Germinal center (tissue), 1 donor: Measurements from ENCODE around the gene MAGOHB.
"Not testable (repeated sequence)": the region's sequence is repeated elsewhere in the genome, so short reads cannot be mapped to it uniquely, and the experiment has no call there.

Experiments used
- DNase-seq: peaks from one replicate; pipeline ENCODE4 v3.0.0; 2012; ENCODE audit warnings: mixed read lengths, low spot score

MAGOHB gene

DNA sequence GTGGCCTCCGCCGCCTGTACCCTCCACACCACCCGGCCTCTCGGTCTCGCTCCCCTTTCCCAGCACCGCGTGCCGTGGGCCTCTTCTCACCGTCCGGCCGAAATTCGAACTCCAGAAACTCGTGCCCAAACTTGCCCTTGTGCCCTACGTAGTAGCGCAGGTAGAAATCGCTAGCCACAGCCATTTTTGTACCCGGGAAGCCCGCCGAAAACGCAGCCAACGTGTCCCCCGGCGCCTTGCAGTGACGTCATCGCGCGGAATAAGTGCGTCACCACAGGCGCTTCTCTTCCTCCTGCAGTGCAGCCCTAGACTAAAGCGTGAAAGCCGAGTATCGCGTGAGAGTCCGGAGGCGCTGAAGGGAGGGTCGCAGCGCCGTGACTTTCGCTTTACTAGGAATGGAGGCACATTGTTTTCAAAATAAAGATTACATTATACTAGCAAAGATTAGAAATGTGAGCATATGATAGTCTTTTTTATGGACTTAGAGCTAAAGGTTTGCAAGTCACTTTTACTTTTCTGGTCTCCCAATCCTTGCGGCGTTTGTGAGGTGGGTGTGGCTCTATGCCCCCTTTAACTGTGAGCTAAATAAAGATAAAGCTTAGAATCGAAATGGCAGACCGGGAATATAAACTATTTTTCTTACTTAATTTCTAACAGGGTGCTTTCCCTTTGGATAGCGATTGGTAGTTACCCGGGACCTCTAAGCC is at the start of gene MAGOHB:
MAGOHB (minus strand) TSS at position 261 of the 707 bp plus-strand sequence; CDS start at position 184, 77 bp downstream.
- peak; percentile 85 for DNase-seq

DNA sequence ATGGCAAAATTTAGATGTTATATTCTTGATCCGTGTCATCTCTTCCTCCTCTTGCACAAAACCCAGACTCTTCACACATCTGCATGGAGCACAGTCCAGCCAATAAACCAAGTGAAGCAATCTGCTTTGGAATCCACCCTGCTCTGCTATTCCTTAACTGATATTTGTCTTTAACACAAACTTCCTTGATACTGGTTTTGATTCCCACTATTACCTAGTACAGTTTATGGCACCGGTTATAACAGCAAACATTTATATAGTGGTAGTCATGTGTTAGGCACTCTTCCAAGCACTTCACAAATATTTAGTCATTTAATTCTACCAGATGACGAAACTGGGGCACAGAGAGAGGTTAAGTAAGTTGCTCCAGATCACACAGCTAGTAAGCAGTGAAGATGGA is 47.9 kb upstream of the MAGOHB start:
- no peak for DNase-seq

DNA sequence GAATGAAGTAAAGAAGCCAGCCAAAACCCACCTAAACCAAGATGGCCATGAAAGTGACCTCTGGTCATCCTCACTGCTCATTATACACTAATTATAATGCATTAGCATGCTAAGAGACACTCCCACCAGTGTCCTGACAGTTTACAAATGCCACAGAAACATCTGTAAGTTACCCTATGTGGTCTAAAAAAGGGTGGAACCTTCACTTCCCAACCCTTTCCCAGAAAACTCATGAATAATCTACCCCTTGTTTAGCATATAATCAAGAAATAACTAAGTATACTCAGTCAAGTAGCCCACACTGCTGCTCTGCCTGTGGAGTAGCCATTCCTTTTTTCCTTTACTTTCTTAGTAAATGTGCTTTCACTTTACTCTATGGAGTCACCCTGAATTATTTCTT is 40.6 kb upstream of the MAGOHB start:
- DNase-seq, result no peak

DNA sequence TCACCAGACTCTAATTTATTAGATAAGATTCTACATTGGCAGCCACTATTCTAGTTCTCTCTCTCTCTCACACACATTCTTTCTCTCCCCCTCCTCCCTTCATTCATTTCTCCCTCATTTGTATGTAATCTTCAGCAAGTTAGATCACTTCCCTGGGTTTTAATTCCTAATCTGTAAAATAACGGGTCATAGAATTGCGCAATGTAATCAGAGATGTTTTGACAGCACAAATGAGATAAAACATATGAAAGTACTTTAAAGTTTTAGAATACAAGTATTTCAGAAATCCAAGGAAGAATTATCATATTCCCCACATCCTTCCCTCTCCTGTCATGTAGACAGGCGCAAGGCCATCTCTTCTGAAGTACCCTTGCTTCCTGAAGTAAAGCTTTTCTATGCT is 38.8 kb upstream of the MAGOHB start:
- no peak for DNase-seq

DNA sequence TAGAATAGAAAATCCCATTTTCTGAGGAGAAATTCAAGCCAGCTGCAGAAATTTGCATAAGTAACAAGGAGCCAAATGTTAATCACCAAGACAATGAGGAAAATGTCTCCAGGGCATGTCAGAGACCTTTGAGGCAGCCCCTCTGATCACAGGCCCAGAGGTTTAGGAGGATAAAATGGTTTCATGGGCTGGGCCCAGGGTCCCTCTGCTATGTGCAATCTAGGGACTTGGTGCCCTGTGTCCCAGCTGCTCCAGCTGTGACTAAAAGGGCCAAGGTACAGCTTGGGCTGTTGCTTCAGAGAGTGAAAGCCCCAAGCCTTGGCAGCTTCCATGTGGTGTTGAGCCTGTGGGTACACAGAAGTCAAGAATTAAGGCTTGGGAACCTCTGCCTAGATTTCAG is 33.2 kb upstream of the MAGOHB start:
- DNase-seq, result not testable (repeated sequence)

DNA sequence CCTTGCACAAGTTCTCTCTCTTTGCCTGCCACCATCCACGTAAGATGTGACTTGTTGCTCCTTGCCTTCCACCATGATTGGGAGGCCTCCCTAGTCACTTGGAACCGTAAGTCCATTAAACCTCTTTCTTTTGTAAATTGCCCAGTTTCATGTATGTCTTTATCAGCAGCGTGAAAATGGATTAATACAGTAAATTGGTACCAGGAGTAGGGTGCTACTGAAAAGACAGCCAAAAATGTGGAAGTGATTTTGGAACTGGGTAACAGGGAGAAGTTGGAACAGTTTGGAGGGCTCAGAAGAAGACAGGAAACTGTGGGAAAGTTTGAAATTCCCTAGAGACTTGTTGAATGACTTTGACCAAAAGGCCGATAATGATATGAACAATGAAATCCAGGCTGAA is 32.5 kb upstream of the MAGOHB start:
- no peak for DNase-seq

DNA sequence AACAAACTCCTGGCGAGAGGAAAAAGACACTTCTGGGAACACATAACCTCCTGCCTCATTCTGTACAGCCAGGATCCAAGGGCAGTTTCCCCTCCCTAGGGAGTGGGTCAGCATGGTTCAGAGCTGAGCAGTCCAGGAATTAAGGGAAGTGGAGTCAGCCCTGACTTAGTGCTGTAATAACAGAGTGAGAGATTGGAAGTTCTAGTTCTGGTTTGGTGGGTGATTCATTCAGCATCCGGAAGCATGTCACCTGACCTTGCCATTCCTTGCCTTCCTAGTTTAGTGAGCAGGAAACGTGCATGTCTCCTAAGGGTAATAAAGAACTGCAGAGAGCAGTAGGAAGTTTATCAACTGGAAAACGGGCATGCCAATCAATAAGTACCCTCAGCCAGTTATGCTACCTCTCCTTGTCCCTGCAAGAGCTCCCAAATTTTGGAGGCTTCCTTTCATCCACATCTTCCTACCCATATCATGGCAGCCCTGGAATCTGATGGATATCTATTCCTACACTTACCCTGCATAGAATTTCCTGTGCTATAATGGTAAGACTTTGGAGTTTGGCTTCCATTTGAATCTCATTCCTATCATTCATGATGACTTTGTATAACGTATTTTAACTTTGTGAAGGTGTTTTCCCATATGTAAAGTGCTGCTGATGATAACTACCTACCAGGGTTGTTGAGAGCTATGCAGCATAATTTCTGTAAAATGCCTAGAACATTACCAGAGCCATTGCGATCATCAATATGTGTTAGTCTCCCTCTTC is 28.5 kb upstream of the MAGOHB start:
- no peak for DNase-seq

DNA sequence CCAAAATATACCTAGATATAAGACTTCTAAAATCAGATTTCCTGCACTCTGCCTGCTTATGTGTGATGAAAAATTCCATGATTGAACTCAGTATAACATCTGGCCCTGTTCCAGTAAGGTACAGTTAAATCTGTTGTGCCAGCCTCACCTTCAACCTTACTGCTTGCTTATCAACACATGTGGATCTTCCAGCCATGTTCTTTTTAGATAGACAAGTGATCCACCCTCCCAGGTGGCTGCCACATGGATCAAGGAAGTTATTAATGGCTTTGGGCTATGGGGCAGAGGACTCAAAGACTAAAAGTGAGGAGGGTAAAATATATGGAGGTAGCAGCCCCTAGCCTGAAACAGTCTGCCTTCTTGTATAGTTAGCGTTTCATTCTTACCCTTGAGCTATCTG is 25.3 kb upstream of the MAGOHB start:
- DNase-seq, result no peak

DNA sequence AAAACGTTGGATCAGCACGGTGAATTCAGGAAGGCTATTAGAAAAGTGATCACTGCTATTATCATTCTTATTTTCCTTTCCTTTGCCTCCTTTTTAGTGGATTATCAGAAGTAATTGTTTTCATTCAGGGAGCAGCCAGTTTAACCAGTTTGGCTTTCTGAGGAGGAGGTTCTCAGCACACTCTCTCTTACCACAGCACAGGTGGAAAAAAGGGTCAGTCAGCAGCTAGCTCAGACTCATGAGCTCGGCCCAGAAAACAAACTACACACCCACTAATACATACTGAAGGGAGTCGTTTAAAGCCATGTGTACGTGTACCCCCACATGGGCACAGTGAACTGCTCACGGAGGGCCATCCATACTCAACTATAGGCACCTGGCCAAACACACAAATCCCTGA is 23.2 kb upstream of the MAGOHB start:
- no peak for DNase-seq

DNA sequence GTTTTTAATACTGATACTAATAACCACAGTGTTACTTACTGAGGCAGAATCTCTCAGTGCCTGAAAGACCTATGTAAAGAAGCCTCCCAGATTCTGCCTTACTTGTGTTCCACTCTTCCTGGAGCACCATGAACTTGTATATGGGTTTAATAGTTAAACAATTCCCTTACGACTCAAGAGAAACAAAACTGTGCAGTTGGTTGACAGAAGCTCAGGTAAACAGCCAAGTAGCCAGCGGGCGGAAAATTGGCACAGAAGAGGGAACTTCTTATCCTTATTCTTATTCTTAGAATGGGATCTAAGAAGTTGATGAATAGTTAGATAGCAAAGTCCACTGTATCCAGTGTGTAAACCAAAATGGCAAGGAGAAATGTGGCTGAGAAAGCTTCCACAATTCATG is 22.7 kb upstream of the MAGOHB start:
- DNase-seq, result no peak

DNA sequence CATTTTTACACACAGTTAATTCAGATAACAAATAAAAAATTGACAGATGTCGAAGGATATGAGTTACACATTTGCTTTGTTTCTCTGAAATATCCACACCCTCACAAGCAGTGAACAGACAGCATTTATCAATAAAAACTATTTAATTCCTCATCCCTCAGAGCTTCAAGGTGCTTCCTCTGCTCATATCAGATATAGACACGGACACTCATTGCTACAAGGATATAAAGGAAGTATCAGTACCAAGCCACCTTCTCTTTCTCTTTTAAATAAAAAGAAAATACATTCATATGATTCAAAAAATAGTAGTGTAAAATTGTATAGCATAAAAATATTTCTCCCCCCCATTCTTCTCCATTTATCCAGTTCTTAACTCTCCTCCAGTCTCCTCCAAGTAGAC is 21.9 kb upstream of the MAGOHB start:
- DNase-seq, result no peak

DNA sequence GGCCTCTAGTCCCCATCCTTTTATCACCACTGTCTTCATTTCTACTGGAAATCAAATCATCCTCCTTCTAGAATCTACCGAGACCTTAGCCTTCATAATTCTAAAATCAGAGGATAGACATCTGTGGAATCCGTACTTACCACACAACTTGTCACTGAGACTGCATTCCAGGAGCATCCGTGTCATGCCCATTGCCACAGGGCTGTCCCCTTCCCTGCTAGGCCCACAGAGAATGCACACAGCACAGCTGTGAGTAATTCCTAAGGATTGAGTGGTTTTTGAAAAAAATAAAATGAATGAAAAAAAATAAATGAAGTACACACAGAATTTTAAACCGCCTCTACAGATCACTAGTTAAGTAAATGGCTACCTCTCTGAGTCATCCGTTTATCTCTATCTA is 21.0 kb upstream of the MAGOHB start:
- DNase-seq, result no peak

DNA sequence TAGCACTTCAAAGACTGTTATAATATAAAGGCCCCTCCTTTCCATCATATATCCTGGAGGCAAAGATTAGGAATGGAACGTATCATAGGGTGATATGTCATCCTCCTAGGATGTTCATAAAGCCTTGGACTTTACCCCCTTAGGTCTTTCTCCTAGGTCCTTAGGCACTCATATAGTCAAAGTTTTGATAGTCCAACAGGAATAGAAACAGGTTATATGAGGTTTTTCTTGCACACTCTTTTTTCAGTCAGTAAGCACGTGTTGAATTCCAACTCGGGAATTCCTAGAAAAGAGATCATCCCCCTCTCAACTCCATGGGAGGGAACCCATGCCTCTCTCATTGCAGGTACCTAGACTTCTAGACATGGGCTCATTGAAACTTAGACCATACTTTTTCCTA is 20.1 kb upstream of the MAGOHB start:
- DNase-seq, result no peak

DNA sequence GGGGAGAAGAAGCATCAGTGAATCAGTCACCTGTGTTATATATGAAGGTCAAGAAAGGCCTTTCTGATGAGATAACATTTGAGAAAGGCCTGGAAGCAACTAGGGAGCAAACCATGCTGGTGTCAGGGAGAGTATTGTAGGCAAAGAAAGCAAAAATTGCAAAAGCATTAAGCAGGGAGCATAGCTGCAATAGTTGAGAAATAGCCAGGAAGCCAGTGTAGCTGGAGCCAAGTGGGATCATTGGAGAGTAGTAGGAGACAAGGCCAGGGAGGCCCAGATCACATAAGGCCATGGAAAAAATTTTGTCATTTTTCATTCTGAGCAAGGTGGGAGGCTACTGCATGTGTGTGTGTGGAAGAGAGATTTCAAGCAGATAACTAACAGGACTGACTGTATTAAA is 18.8 kb upstream of the MAGOHB start:
- DNase-seq, result no peak

DNA sequence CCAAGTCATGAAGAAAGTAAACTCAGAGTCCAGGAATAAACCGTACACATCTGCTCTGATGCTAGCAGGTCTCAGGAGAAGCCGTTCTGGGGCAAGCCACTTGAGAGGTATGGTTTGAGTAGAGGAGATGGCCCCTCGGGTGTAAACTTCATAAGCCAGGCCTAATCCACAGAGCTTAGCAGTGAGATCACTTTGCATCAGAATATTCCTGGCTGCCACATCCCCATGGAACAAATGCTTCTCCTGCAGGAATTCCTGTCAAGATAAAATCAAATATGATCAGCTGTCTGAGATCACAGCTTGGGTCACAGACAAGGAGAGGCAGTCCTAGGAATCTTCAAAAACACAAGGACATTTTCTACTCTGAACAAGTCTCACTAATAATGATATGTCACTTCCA is 11.2 kb upstream of the MAGOHB start:
- no peak for DNase-seq

DNA sequence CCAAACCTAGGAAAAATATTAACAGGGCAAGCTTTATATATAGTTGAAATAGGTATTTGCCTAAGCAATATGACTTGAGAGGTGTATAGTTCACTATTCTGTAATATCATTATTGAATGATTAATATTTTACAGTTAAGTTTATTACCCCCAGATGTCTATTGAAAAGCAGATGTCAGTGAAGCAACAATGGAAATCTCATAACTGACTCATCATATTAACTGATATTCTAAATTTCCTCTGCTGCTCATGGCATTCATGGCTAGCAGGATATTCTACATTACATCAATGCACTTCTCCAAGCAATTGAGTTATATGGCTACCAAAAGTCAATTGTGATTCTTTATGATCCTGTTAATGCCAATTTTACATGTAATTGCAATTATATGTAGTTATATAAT is 9.7 kb upstream of the MAGOHB start:
- no peak for DNase-seq

DNA sequence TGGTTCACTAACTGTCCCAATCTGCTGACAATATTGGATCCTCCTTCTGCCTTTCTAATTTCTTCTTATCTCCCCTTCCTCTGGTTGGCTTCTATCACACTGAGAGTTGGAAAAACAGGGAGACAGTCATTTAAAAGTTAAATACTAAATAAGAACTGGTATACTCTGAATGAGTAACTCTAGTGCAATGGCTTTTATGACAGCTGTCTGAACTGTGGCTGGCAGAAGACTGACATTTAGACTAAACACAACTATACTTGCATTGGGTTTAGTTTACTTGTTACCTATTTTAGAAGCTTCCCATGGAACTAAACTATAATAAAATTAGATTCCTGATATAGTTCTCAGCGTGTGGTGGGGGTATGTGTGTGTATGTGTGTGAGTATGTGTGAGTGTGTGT is 7.9 kb upstream of the MAGOHB start:
- DNase-seq, result no peak

DNA sequence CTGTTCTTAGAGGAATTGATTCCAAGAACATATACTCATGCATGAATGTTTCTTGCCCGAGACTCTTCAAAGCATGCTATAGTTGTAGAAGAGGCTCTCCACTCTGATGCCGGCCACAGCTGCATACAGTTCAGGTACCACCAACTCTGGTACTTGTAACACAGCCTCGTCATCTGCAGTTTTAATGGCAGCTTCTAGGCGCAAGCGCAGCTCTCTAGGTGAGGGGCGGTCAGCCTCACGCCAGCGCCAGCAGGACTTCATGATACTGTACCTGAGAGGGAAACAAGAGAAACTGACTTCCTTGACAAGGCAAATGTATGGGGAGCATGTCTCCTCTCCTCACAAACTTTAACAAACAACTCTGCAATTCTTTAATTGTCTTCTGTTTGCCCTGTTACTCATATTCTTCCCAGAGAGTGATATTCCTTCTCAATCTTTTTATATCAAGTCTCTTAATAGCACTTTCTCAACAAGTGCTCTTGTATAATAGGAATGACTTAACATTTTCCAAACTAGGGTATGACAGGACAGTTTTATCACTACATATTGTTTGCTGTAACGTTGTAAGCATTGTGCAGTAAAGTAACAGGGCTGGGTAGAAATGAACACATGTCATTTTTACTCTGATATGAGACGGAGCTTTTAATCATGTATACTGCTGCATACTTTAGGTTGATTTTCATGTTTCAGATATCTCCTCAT is 6.8 kb upstream of the MAGOHB start:
- DNase-seq, result no peak

DNA sequence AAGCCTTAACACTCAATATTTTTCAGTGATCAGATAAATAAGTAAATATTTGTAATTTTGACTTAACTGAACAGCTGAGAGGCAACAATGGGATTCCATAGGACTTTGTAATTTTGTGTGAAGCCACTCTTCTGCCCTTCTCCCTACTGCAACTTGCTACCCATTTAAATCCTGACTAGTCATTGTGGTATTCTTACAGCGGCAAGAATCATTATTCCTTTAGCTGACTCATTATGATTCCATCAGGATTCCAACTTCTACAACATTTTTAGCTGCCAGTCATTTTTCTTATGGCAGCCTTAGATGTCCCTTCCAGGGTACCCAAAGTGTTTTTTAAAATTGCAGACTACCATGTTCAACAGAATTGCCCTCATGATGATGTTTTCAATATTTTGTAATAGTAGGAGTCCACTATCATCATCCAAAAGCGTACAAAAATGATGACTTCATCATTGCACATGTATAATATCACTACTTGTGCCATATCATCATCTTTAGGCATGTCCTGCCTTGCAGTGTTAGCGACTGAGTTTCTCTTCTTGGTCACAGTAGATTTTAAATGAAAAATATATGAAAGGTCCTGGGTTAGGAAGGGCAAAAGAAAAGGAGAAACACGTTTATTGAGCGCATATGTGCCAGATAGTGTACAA is 5.1 kb upstream of the MAGOHB start:
- no peak for DNase-seq

DNA sequence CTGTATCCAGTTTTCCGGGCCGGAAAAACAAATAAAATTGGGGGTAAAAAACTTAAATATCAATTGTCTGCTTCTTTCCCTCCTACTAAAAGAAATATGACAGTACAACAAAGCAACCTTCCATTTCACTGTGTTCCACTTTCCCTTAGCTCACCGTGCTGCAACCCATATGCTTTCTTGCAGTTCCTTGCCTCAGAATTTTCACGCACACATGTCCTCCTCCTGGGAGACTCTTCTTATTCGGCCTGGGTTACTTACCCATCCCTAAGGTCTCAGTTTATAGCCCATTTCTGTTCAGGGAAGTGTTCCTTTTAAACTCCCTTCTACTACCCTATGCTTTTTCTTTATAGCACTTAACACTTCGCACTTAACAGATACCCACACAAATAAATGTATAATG is 4.5 kb upstream of the MAGOHB start:
- no peak for DNase-seq

DNA sequence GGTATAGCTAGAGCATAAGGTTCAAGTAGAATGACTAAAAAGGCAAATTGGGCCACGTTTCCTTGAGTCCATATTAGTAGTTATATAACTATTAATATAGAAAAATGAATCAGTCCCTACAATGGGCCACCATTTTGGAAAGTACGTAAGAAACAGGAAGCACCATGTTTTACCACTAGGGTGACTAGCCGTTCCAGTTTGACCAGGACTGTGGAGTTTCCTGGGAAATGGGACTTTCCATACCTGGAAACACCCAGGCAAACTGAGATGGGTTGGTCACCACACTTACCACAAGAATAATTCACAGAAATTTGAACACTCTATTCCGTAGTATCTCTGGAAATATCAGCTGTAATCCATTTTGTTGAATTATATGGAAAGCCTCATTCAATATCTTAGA is 2.1 kb upstream of the MAGOHB start:
- DNase-seq, result no peak

DNA sequence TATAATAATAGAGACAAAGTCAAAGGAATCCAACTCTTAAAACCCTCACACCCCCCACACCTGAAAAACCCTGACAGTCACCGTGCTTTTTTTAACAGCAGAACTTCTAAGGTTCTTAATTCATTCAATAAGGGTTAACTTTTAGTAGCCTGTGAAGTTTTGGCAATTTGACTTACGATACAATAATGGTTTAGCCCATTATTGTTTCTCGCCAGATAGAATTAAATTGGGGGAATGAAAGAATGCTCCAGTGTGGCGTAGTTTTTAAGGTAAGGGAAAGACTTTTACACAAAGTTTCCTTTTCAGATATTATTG is 604 bp upstream of the MAGOHB start:
- no peak for DNase-seq

DNA sequence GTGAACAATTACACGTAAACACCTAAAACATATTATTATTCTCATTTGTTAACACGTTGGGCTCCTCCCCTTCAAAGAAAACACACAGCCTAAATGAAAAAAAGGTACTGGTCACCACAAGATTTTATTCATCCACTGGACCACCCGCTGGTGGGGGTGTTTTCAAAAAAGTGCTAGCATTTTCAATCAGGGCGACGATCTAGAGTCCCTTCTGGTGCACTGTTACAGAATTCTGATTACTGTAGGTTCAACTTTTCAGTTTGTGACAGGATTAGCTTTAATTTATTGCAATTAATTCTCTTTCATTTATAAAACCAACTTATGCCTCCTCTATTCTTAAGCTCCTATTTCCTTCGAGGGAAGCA is 443 bp downstream of the MAGOHB start:
- no peak for DNase-seq
